ENCODE data around the gene AP1S1. TPM values are rescaled to one million over a fixed set of nuclear protein-coding genes. Genes with fewer than 3 reads are reported as not detected.
"Not testable (repeated sequence)": the region's sequence is repeated elsewhere in the genome, so short reads cannot be mapped to it uniquely, and the experiment has no call there.

The AP1S1 gene
- total and polyA plus RNA-seq, 3 donors from 2014 or later: 31.7 to 54.8 (median 46.3) TPM

DNA sequence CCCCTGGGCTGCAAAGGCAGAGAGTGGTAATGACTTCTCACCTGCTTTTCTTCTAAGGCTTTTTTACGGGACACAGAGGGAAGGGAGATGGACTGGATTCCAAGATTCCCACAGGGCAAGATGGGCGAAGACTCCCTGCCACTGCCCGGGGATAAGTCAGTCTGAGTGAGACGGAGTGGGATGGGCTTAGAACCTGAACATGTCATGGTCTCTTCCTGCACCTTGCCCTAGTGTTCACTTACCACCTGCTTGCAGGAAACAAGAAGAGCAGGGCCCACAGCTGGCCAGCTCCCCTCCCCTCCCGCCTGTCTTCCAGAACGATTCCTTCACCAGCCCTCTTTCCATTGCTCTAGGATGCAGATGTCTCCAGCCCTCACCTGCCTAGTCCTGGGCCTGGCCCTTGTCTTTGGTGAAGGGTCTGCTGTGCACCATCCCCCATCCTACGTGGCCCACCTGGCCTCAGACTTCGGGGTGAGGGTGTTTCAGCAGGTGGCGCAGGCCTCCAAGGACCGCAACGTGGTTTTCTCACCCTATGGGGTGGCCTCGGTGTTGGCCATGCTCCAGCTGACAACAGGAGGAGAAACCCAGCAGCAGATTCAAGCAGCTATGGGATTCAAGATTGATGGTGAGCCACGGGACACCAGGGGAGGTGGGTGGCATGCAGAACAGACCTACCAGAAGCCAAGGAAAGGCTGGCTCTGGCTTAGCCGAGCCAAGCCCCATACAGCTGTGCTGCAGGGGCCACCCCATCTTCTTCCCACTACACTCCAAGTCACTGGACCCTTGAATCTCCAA lies 26.0 kb upstream of the AP1S1 start:
- peaks cover 26% of the 10 kb centered on the region for H3K4me1 ChIP-seq
- peak overlapping the region in 1 of 2 donors; percentile 42 for H3K4me3 ChIP-seq
- H3K36me3 ChIP-seq (ENCODE audit: low read depth, missing control alignments): no peaks in the 10 kb centered on the region
- intact Hi-C loops (cut with DNase I; ENCODE audit: low total_unique reads): no loop called here
- H3K27me3 ChIP-seq: no peaks in the 10 kb centered on the region
- no peak for TF ChIP-seq CTCF (IDR thresholded peaks at IDR 0.05)
- TF ChIP-seq POLR2A (IDR thresholded peaks at IDR 0.05): no peak
- H3K27ac ChIP-seq: peak overlapping the region in 1 of 2 donors; percentile 79
- 84 to 91% methylated on average over 11 to 14 of the region's 14 CpGs for WGBS, 2 donors
- no peak for DNase-seq
- no peaks in the 10 kb centered on the region for H3K9me3 ChIP-seq

DNA sequence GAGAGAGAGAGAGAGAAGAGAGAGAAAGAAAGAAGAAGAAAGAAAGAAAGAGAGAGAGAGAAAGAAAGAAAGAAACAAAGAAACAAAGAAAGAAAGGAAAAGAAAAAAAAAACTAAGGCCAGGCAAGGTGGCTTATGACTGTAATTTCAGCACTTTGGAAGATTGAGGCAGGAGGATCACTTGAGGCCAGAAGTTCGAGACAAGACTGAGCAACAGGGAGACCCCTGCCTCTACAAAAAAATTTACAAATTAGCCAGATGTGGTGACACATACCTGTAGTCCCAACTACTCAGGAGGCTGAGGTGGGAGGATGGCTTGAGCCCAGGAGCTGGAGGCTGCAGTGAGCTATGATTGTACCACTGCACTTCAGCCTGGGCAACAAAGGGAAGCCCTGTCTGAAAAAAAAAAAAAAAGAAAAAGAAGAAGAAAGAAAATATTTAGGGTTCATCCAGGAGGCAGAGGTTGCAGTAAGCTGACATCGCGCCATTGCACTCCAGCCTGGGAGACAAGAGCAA lies 24.6 kb upstream of the AP1S1 start:
- H3K4me3 ChIP-seq: no peak overlapping the region
- no peak for DNase-seq
- H3K4me1 ChIP-seq: peaks cover 19% of the 10 kb centered on the region
- no peak overlapping the region for H3K27ac ChIP-seq
- TF ChIP-seq CTCF (IDR thresholded peaks at IDR 0.05) (no peak), POLR2A (IDR thresholded peaks at IDR 0.05) (no peak)
- no peaks in the 10 kb centered on the region for H3K9me3 ChIP-seq
- WGBS, 2 donors: 93 to 97% methylated on average over 3 of the region's 3 CpGs
- intact Hi-C loops (cut with DNase I; ENCODE audit: low total_unique reads): no loop called here
- H3K27me3 ChIP-seq: no peaks in the 10 kb centered on the region
- no peaks in the 10 kb centered on the region for H3K36me3 ChIP-seq (ENCODE audit: low read depth, missing control alignments)

DNA sequence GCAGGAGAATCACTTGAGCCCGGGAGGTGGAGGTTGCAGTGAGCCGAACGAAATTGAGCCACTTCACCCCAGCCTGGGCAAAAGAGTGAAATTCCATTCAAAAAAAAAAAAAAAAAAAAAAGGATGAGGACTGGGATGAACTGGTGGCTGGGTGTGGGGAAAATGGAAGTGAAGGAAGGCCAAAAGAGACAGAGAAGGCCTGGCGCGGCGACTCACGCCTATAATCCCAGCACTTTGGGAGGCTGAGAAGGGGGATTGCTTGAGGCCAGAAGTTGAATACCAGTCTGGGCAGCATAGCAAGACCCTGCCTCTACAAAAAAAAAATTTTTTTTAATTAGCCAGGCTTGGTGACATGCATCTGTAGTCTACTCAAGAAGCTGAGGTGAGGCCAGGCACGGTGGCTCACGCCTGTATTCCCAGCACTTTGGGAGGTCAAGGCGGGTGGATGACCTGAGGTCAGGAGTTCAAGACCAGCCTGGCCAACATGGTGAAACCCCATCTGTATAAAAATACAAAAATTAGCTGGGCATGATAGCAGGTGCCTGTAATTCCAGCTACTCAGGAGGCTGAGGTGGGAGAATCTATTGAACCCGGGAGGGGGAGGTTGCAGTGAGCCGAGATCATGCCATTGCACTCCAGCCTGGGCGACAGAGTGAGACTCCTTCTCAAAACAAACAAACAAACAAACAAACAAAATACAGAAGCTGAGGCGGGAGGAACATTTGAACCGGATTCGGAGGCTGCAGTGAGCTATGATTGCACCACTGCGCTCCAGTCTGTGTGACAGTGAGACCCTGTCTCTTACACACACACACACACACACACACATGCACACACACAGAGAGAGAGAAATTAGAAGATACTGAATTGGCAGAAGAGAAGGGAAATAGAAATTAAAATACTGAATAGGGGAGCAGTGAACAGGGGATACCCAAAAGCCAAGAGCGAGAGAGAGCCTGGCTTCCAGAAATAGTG lies 21.4 kb upstream of the AP1S1 start:
- DNase-seq; H3K4me3 ChIP-seq; H3K9me3 ChIP-seq; intact Hi-C loops (cut with DNase I; ENCODE audit: low total_unique reads); H3K27ac ChIP-seq; H3K27me3 ChIP-seq; H3K4me1 ChIP-seq; H3K36me3 ChIP-seq (ENCODE audit: low read depth, missing control alignments): not testable (repeated sequence)
- 83 to 87% methylated on average over 18 of the region's 18 CpGs for WGBS, 2 donors

DNA sequence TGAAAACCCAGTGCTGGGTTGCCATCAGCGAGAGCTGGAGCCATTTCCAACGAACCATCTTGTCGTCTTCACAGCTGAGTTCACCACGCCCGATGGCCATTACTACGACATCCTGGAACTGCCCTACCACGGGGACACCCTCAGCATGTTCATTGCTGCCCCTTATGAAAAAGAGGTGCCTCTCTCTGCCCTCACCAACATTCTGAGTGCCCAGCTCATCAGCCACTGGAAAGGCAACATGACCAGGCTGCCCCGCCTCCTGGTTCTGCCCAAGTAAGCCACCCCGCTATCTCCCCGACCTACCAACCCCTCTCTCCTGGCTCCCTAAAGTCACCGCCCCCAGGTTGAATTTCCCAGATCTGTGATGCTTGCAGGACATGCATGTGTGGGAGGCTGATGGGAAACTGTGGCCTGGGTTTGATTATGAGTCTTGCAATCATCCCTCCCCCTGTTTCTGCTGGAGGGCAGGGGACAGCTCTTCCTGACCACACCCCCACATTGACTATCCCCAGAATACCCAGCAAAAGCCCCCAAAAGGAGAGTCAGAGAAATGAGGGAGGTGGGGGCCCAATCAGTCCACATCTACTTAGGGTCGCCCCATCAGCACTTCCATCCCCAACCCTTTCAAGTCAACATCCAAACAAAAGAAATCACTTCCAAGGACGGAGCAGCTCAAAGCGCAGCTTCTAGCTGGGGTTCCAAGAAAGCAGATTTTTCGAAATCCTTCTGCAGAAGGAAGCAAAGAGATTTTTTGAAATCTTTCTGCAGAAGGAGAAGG lies 20.5 kb upstream of the AP1S1 start:
- TF ChIP-seq POLR2A (IDR thresholded peaks at IDR 0.05) (no peak), CTCF (IDR thresholded peaks at IDR 0.05) (no peak)
- H3K4me1 ChIP-seq: no peaks in the 10 kb centered on the region
- no peak for DNase-seq
- 84 to 89% methylated on average over 15 of the region's 15 CpGs for WGBS, 2 donors
- no peaks in the 10 kb centered on the region for H3K9me3 ChIP-seq
- H3K36me3 ChIP-seq (ENCODE audit: low read depth, missing control alignments): no peaks in the 10 kb centered on the region
- intact Hi-C loops (cut with DNase I; ENCODE audit: low total_unique reads): no loop called here
- H3K27me3 ChIP-seq: no peaks in the 10 kb centered on the region
- H3K4me3 ChIP-seq: no peak overlapping the region
- H3K27ac ChIP-seq: no peak overlapping the region

Data from testis (tissue), 3 donors.